Pancreas (tissue), 10 donors: ENCODE results near the gene NOG. TPM values are rescaled to one million over a fixed set of nuclear protein-coding genes. Genes with fewer than 3 reads are reported as not detected.

Experiments
- ATAC-seq, 4 donors: fragments of 200-7000 bp; cut with Tn5 transposase; one replicate each; pipeline versions ENCODE4 v1.8.0 to v1.9.1; 2020; ENCODE audit warnings: mild to moderate bottlenecking in 4 of 4, moderate library complexity in 4 of 4
- DNase-seq, 6 donors: peaks; one replicate each; pipeline ENCODE4 v3.0.0-alpha.2; 2020
- FAIRE-seq: peaks from 2 replicates; lab custom pipeline; 2012; peaks lifted over from hg19 to GRCh38; lab: Jason Lieb, UNC
- H3K27ac ChIP-seq, 4 donors: fragments of 200-600 bp; sonication (generic); 1 replicate in 3 of 4; 2 replicates in 1 of 4; pipeline versions ENCODE4 v1.5.0 to v1.8.0; 2020
- H3K27me3 ChIP-seq, 4 donors: fragments of 200-600 bp; one replicate each; pipeline ENCODE4 v1.8.0; 2021
- H3K36me3 ChIP-seq, 3 donors: fragments of 200-600 bp; sonication (generic) in 1 of 3; one replicate each; pipeline versions ENCODE4 v1.5.0 to v1.8.0; 2020 to 2021
- H3K4me1 ChIP-seq, 3 donors: fragments of 200-600 bp; one replicate each; pipeline ENCODE4 v1.8.0; 2021
- H3K4me3 ChIP-seq, 4 donors: fragments of 200-600 bp; sonication (generic) in 2 of 4; one replicate each; pipeline versions ENCODE4 v1.5.0 to v1.8.0; 2020 to 2021
- H3K9me3 ChIP-seq, 4 donors: fragments of 200-600 bp; one replicate each; pipeline ENCODE4 v1.8.0; 2021
- WGBS, 2 donors: extraction: QIAGEN DNeasy Blood & Tissue Kit; methylation state at CpG; one replicate each; pipeline ENCODE4 v1.1.7; 2013; 5-methylcytosine and 5-hydroxymethylcytosine counted together
- intact Hi-C, 3 donors: fragments of 100-400 bp; cut with DNase I; formaldehyde crosslinking; loops; one replicate each; pipeline versions ENCODE4 v1.11.1 to v1.14.2; 2022
- polyA plus RNA-seq, 2 donors: library from polyadenylated mRNA; stranded (reverse); fragments of 200-250 nt; gene quantifications; one replicate each; pipeline ENCODE4 v1.2.3, GENCODE V29; 2013
- total RNA-seq, 6 donors: library from RNA; stranded (reverse); fragmentation: NEBNext Ultra II Directional in 4 of 6; extraction: Animal tissue kit (Norgen Biotek cat#: 25700) in 4 of 6; gene quantifications; one replicate each; pipeline versions ENCODE4 v1.2.1 to v1.2.4, GENCODE V29; 2021 to 2023
- TF ChIP-seq, protein P1 (sequence below), 4 donors: fragments of 200-600 bp; sonication (generic) in 3 of 4; IDR thresholded peaks; one replicate each; pipeline versions ENCODE4 v1.5.0 to v1.8.0; 2021; ENCODE audit warnings: antibody characterized with exemption in 4 of 4
- donor health status: healthy with polysubstance abuse.
- donor health status: DM: no; HTN: no; CAD: no; lungs with moderate emphysema.
- donor health status: DM: no; HTN: no; CAD: no.
- donor health status: control.
- donor health status: control.
- donor health status: Bipolar disorder and iron deficiency.
- donor health status: DM: yes; HTN: yes; CAD: no.
- donor health status: DM: no; HTN: no; CAD: no.
- donor health status: DM: no; HTN: no; CAD: no.
- donor health status: DM: yes; HTN: yes; CAD: no.

Gene NOG
- total RNA-seq (under 1 TPM in 3 of 6 donors, not detected in 3; 0.13 to 0.19 (median 0.17) TPM), polyA plus RNA-seq (under 1 TPM; 0.09 to 0.11 TPM)

DNA sequence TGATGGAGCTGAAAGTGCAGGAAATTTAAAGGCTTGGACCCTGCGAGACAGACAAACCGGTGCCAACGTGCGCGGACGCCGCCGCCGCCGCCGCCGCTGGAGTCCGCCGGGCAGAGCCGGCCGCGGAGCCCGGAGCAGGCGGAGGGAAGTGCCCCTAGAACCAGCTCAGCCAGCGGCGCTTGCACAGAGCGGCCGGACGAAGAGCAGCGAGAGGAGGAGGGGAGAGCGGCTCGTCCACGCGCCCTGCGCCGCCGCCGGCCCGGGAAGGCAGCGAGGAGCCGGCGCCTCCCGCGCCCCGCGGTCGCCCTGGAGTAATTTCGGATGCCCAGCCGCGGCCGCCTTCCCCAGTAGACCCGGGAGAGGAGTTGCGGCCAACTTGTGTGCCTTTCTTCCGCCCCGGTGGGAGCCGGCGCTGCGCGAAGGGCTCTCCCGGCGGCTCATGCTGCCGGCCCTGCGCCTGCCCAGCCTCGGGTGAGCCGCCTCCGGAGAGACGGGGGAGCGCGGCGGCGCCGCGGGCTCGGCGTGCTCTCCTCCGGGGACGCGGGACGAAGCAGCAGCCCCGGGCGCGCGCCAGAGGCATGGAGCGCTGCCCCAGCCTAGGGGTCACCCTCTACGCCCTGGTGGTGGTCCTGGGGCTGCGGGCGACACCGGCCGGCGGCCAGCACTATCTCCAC lies at the start of gene NOG:
Gene NOG, plus strand, starts transcription at position 54 of the 674 bp plus-strand sequence. Its CDS starts 525 bp downstream, at position 579.
- DNase-seq (peak; percentile 35 to 84 (median 52)), ATAC-seq (peak; percentile 76 to 84 (median 79)), FAIRE-seq (no peak)
- H3K4me3 ChIP-seq, result peak within 1 kb of the TSS; percentile 34 to 65 (median 48)
- H3K36me3 ChIP-seq, result no peaks in the 10 kb centered on the region
- WGBS, 2 donors, result 0% methylated on average over 50 to 85 of the region's 85 CpGs
- H3K9me3 ChIP-seq, result no peaks in the 10 kb centered on the region
- H3K27ac ChIP-seq, result no peak within 1 kb of the TSS
- TF ChIP-seq, protein P1, sequence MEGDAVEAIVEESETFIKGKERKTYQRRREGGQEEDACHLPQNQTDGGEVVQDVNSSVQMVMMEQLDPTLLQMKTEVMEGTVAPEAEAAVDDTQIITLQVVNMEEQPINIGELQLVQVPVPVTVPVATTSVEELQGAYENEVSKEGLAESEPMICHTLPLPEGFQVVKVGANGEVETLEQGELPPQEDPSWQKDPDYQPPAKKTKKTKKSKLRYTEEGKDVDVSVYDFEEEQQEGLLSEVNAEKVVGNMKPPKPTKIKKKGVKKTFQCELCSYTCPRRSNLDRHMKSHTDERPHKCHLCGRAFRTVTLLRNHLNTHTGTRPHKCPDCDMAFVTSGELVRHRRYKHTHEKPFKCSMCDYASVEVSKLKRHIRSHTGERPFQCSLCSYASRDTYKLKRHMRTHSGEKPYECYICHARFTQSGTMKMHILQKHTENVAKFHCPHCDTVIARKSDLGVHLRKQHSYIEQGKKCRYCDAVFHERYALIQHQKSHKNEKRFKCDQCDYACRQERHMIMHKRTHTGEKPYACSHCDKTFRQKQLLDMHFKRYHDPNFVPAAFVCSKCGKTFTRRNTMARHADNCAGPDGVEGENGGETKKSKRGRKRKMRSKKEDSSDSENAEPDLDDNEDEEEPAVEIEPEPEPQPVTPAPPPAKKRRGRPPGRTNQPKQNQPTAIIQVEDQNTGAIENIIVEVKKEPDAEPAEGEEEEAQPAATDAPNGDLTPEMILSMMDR (IDR thresholded peaks at IDR 0.05), result no peak
- H3K27me3 ChIP-seq, result peaks cover 0 to 17% (median 0%) of the 10 kb centered on the region in 4 donors
- H3K4me1 ChIP-seq, result peaks cover 8 to 25% (median 13%) of the 10 kb centered on the region in 3 donors
- intact Hi-C loops, result loop anchor here in 2 of 3 donors (5.0 kb wide), 2 partner anchors 124 to 184 kb away; no protein-coding TSS in a partner anchor

DNA sequence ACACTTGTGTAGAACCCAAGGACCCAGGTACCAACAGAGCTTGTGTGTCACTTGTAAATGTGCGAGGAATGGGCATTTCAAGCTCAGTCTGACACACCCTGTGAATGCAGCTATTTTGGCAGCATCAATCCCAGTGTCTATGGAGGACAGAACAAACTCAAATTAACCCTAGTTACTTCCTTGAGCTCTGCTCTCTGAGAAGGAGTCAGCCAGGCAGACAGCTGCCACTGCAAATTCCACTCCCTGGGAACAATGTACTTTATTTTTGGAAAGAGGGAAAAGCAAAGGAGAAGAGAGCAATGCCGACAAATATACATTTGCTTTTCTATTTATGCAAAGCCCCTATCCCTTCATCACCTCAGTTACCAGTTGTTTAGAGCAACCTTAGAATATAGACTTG lies 48.4 kb upstream of the NOG start:
- no peak for DNase-seq
- no peak for ATAC-seq
- TF ChIP-seq, protein P1 (IDR thresholded peaks at IDR 0.05), result no peak
- Histone ChIP-seq H3K27ac (no peak overlapping the region), H3K27me3 (no peaks in the 10 kb centered on the region), H3K4me1 (no peaks in the 10 kb centered on the region), H3K36me3 (no peaks in the 10 kb centered on the region), H3K9me3 (no peaks in the 10 kb centered on the region), H3K4me3 (no peak overlapping the region)
- intact Hi-C loops, result no loop called here
- no peak for FAIRE-seq
- WGBS, 2 donors, result 55 to 56% methylated on average over 2 of the region's 2 CpGs

DNA sequence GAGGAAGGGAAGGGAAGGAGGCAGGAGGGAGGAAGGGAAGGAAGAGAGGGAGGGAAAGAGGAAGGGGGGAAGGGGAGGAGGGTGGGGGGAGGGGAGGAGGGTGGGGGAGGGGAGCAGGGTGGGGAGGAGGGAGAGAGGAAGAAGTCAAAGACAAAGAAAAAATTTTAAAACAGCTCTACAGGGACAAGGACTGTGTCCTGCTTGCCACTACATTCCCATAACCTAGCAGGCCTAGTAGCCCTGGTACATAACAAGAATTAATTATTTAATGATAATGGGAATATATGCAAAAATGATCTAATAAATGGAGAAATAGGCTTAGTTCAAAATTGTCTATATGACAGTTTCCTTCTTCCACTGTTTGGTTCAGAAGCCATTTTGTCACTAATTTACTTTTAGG lies 47.6 kb upstream of the NOG start:
- H3K27ac ChIP-seq, result no peak overlapping the region
- DNase-seq, result no peak
- TF ChIP-seq, protein P1 (IDR thresholded peaks at IDR 0.05), result no peak
- FAIRE-seq, result no peak
- ATAC-seq, result no peak
- intact Hi-C loops, result no loop called here
- H3K9me3 ChIP-seq, result no peaks in the 10 kb centered on the region
- no peaks in the 10 kb centered on the region for H3K36me3 ChIP-seq
- no peaks in the 10 kb centered on the region for H3K4me1 ChIP-seq
- no peaks in the 10 kb centered on the region for H3K27me3 ChIP-seq
- H3K4me3 ChIP-seq, result no peak overlapping the region

DNA sequence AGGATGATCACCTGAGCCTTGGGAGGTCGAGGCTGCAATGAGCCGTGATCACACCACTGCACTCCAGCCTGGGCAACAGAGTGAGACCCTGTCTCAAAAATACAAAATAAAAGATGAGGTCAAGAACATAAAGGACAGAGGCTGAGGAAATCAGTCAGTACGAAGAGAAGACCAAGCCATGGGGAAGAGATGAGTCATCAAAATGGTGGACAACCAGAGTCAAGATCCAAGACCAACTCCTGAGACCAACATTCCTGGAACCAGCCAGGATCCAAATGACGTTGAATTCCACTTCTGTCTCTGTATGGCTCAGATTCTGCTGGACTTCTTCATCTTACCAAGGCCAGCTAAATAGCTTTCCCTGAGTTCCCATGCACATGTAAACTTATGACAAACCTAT lies 44.8 kb upstream of the NOG start:
- Histone ChIP-seq H3K27ac (no peak overlapping the region), H3K9me3 (no peaks in the 10 kb centered on the region), H3K4me3 (no peak overlapping the region), H3K4me1 (no peaks in the 10 kb centered on the region), H3K27me3 (peaks cover 0 to 2% (median 0%) of the 10 kb centered on the region in 4 donors), H3K36me3 (no peaks in the 10 kb centered on the region)
- DNase-seq (no peak), ATAC-seq (no peak), FAIRE-seq (no peak)
- TF ChIP-seq, protein P1 (IDR thresholded peaks at IDR 0.05), result no peak
- WGBS, 2 donors, result 73 to 74% methylated on average over 4 of the region's 4 CpGs
- intact Hi-C loops, result no loop called here

DNA sequence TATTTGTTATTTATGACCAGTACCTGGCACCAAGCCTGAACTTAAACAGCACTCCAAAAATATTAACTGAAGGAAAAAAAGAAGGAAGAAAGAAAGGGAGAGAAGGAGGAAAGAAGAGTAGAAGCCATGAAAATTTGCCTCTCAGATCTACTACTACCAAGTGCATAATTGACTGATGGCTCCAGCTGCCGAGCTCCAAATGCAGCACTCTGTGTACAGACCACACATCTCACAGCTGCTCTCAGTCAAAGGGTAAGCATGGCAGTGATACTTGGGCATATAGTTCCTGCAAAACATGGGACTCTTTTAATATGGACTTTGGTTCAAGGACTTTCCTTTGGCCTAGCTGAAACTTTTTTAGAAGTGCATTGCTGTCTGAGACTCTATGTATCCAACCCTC lies 44.0 kb upstream of the NOG start:
- DNase-seq, result no peak
- no peaks in the 10 kb centered on the region for H3K36me3 ChIP-seq
- ATAC-seq, result no peak
- peaks cover 0 to 2% (median 0%) of the 10 kb centered on the region in 4 donors for H3K27me3 ChIP-seq
- no peak overlapping the region for H3K4me3 ChIP-seq
- TF ChIP-seq, protein P1 (IDR thresholded peaks at IDR 0.05), result no peak
- H3K4me1 ChIP-seq, result no peaks in the 10 kb centered on the region
- WGBS, 2 donors, result 61 to 66% methylated on average over 1 of the region's 1 CpG
- intact Hi-C loops, result no loop called here
- FAIRE-seq, result no peak
- no peak overlapping the region for H3K27ac ChIP-seq
- H3K9me3 ChIP-seq, result no peaks in the 10 kb centered on the region
